Astrocyte (in vitro differentiated cells and primary cell): ENCODE measurements around the gene SIAH2.

Source experiments
- CTCF ChIP-seq: IDR thresholded peaks from 2 replicates; pipeline ENCODE4 v1.5.1; 2011; ENCODE audit warnings: low read depth, mild to moderate bottlenecking, inconsistent platforms, low read length, moderate library complexity; ENCODE audit not compliant: insufficient read depth
- EZH2 ChIP-seq: IDR thresholded peaks from 2 replicates; pipeline ENCODE4 v1.6.1; 2012; ENCODE audit warnings: mild to moderate bottlenecking, low read length, inconsistent platforms; ENCODE audit not compliant: insufficient read depth

- TF ChIP-seq CTCF: no peak
- no peak for TF ChIP-seq EZH2
Observed at GRCh38 chr3:150759947-150760346, 3.0 kb downstream of the SIAH2 start.
